ENCODE results near the gene MAP2. TPM values are rescaled to one million over a fixed set of nuclear protein-coding genes. Genes with fewer than 3 reads are reported as not detected.

Gene MAP2
- total and polyA plus RNA-seq, 2 experiments from 2014 or later: 2.9 to 4.4 TPM

- TF ChIP-seq ZNF462 (CRISPR knock-in tag; IDR thresholded peaks at IDR 0.05): no peak
- no peak for TF ChIP-seq EZH2 (IDR thresholded peaks at IDR 0.05; ENCODE audit: low read depth, unreplicated experiment)
- no peak for TF ChIP-seq EZH2phosphoT487 (IDR thresholded peaks at IDR 0.05; ENCODE audit: unreplicated experiment)
- TF ChIP-seq ZNF114 (CRISPR knock-in tag; IDR thresholded peaks at IDR 0.05): no peak
These were observed 318.1 kb downstream of the MAP2 start (continued) for GRCh38 chr2:209741953-209742352.

GRCh38 chr2:209753020-209753419 is 329.2 kb downstream of the MAP2 start:
- Histone ChIP-seq H3K4me3 (no peak overlapping the region), H3K9me2 (ENCODE audit: insufficient read depth) (no peaks in the 10 kb centered on the region), H3K36me3 (ENCODE audit: insufficient read depth) (no peaks in the 10 kb centered on the region), H2AFZ (no peak overlapping the region), H4K20me1 (replicated peaks; ENCODE audit: insufficient read depth) (peaks cover 8% of the 10 kb centered on the region), H3K27ac (ENCODE audit: low read depth) (no peak overlapping the region), H3F3A (replicated peaks; ENCODE audit: low read depth) (no peaks in the 10 kb centered on the region), H3K79me2 (replicated peaks; ENCODE audit: insufficient read depth) (no peaks in the 10 kb centered on the region), H3K4me2 (no peak overlapping the region), H3K27me3 (ENCODE audit: insufficient read depth) (peaks cover 60% of the 10 kb centered on the region), H3K4me1 (ENCODE audit: insufficient read depth) (peaks cover 14% of the 10 kb centered on the region)
- H3K27me3 Mint-ChIP-seq (ENCODE audit: insufficient read depth, low read depth, poor library complexity): peaks cover 50% of the 10 kb centered on the region
- ATAC-seq (no peak), DNase-seq (ENCODE audit: low spot score) (no peak)
- H3K36me3 Mint-ChIP-seq (ENCODE audit: low read depth): peaks cover 4% of the 10 kb centered on the region; the same call in 2 of the 3 replicates
- peaks cover 14% of the 10 kb centered on the region; the same call in 2 of the 3 replicates for H3K9me3 Mint-ChIP-seq
- peaks cover 13% of the 10 kb centered on the region; the same call in 2 of the 3 replicates for H3K4me1 Mint-ChIP-seq
- H3K4me3 Mint-ChIP-seq: no peak overlapping the region
- no peak overlapping the region for H3K27ac Mint-ChIP-seq
- TF ChIP-seq ZNF114 (CRISPR knock-in tag; IDR thresholded peaks at IDR 0.05) (no peak), ZNF462 (CRISPR knock-in tag; IDR thresholded peaks at IDR 0.05) (no peak), EZH2 (IDR thresholded peaks at IDR 0.05; ENCODE audit: low read depth, unreplicated experiment) (no peak), STAT1 (IDR thresholded peaks at IDR 0.05; ENCODE audit: unreplicated experiment) (no peak), ZNF331 (CRISPR knock-in tag; IDR thresholded peaks at IDR 0.05; ENCODE audit: low read depth) (no peak), JUNB (IDR thresholded peaks at IDR 0.05; ENCODE audit: unreplicated experiment) (no peak), CREB1 (CRISPR knock-in tag; IDR thresholded peaks at IDR 0.05; ENCODE audit: low read depth) (no peak)
- TF ChIP-seq, protein P1, sequence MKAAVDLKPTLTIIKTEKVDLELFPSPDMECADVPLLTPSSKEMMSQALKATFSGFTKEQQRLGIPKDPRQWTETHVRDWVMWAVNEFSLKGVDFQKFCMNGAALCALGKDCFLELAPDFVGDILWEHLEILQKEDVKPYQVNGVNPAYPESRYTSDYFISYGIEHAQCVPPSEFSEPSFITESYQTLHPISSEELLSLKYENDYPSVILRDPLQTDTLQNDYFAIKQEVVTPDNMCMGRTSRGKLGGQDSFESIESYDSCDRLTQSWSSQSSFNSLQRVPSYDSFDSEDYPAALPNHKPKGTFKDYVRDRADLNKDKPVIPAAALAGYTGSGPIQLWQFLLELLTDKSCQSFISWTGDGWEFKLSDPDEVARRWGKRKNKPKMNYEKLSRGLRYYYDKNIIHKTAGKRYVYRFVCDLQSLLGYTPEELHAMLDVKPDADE (IDR thresholded peaks at IDR 0.05): no peak

Data from GM23338 (cell line).